Neuronal stem cell (in vitro differentiated cells): ENCODE data around the gene MMD.

Experiments
- DNase-seq: peaks from one replicate; pipeline ENCODE4 v3.0.0-alpha.2; 2013; ENCODE audit warnings: low spot score
- H2AFZ ChIP-seq: one replicate; pipeline ENCODE4 v1.6.1; 2013; ENCODE audit warnings: mild to moderate bottlenecking, low read length, inconsistent platforms
- H2AK5ac ChIP-seq: 2 replicates; pipeline ENCODE4 v1.6.1; 2013; ENCODE audit warnings: low read depth, mild to moderate bottlenecking, inconsistent platforms, low read length, moderate library complexity, mixed read lengths
- H2BK120ac ChIP-seq: 2 replicates; pipeline ENCODE4 v1.6.1; 2013; ENCODE audit warnings: low read depth, mild to moderate bottlenecking, inconsistent platforms, low read length, moderate library complexity, mixed read lengths
- H2BK12ac ChIP-seq: one replicate; pipeline ENCODE4 v1.6.1; 2013; ENCODE audit warnings: low read length, inconsistent platforms
- H2BK15ac ChIP-seq: 2 replicates; pipeline ENCODE4 v1.6.1; 2013; ENCODE audit warnings: mild to moderate bottlenecking, low read length, inconsistent platforms, mixed read lengths
- H2BK5ac ChIP-seq: one replicate; pipeline ENCODE4 v1.6.1; 2013; ENCODE audit warnings: inconsistent platforms, mild to moderate bottlenecking, low read length, moderate library complexity
- H3K14ac ChIP-seq: one replicate; pipeline ENCODE4 v1.6.1; 2013; ENCODE audit warnings: low read length, inconsistent platforms
- H3K18ac ChIP-seq: 2 replicates; pipeline ENCODE4 v1.6.1; 2013; ENCODE audit warnings: low read length, inconsistent platforms
- H3K23ac ChIP-seq: 2 replicates; pipeline ENCODE4 v1.6.1; 2013; ENCODE audit warnings: low read depth, mild to moderate bottlenecking, mixed read lengths, low read length, inconsistent platforms; ENCODE audit not compliant: poor library complexity
- H3K27ac ChIP-seq: replicated peaks from 3 replicates; pipeline ENCODE4 v1.5.1; 2013; ENCODE audit warnings: low read length, inconsistent platforms
- H3K27me3 ChIP-seq, 3 experiments: 2 replicates each; pipeline ENCODE4 v1.6.1; 2013; ENCODE audit warnings: low read length in 3 of 3, mild to moderate bottlenecking in 2 of 3, inconsistent platforms in 1 of 3, low read depth in 1 of 3, mixed read lengths in 1 of 3, moderate library complexity in 1 of 3; ENCODE audit not compliant: control insufficient read depth in 3 of 3, insufficient read depth in 3 of 3
- H3K36me3 ChIP-seq, 2 donors: replicated peaks in 1 of 2; 2 replicates each; pipeline ENCODE4 v1.6.1; 2013; ENCODE audit warnings: low read length in 2 of 2; ENCODE audit not compliant: control insufficient read depth in 2 of 2, insufficient read depth in 2 of 2
- H3K4ac ChIP-seq: 2 replicates; pipeline ENCODE4 v1.6.1; 2013; ENCODE audit warnings: inconsistent platforms, mild to moderate bottlenecking, low read length, moderate library complexity
- H3K4me1 ChIP-seq, 2 donors: 1 replicate in 1 of 2; 2 replicates in 1 of 2; pipeline ENCODE4 v1.6.1; 2013; ENCODE audit warnings: low read length in 2 of 2, low read depth in 1 of 2; ENCODE audit not compliant: control insufficient read depth in 2 of 2, insufficient read depth in 1 of 2
- H3K4me2 ChIP-seq: one replicate; pipeline ENCODE4 v1.6.1; 2013; ENCODE audit warnings: mild to moderate bottlenecking, low read length, inconsistent platforms; ENCODE audit not compliant: insufficient read depth, poor library complexity, severe bottlenecking
- H3K4me3 ChIP-seq, 2 donors: 2 replicates each; pipeline ENCODE4 v1.5.1; 2013; ENCODE audit warnings: low read length in 2 of 2, mild to moderate bottlenecking in 2 of 2, inconsistent platforms in 1 of 2, moderate library complexity in 1 of 2
- H3K79me1 ChIP-seq: one replicate; pipeline ENCODE4 v1.6.1; 2013; ENCODE audit warnings: low read depth, mild to moderate bottlenecking, inconsistent platforms, low read length, moderate library complexity
- H3K9ac ChIP-seq: one replicate; pipeline ENCODE4 v1.6.1; 2013; ENCODE audit warnings: mild to moderate bottlenecking, low read depth, low read length, inconsistent platforms; ENCODE audit not compliant: poor library complexity
- H3K9me3 ChIP-seq, 2 donors: replicated peaks in 1 of 2; 2 replicates each; pipeline versions ENCODE3 to v1.6.1; 2013; ENCODE audit warnings: low read length in 2 of 2, mild to moderate bottlenecking in 2 of 2, inconsistent platforms in 1 of 2, low read depth in 1 of 2, mixed read lengths in 1 of 2, moderate library complexity in 1 of 2; ENCODE audit not compliant: control insufficient read depth in 2 of 2, insufficient read depth in 1 of 2
- H4K8ac ChIP-seq: one replicate; pipeline ENCODE4 v1.6.1; 2013; ENCODE audit warnings: low read depth, mild to moderate bottlenecking, inconsistent platforms, low read length, moderate library complexity
- H4K91ac ChIP-seq: one replicate; pipeline ENCODE4 v1.6.1; 2013; ENCODE audit warnings: low read length, low read depth, mild to moderate bottlenecking, inconsistent platforms; ENCODE audit not compliant: poor library complexity
- WGBS, 2 donors: extraction: QIAGEN DNeasy Blood & Tissue Kit; methylation state at CpG; one replicate each; pipeline ENCODE4 v1.1.7; 2013; ENCODE audit warnings: missing lambda C conversion rate in 2 of 2, mixed read lengths in 1 of 2; ENCODE audit not compliant: insufficient read length in 2 of 2, insufficient replicate concordance in 1 of 2; ENCODE audit errors: extremely low coverage in 2 of 2; 5-methylcytosine and 5-hydroxymethylcytosine counted together

MMD gene

DNA sequence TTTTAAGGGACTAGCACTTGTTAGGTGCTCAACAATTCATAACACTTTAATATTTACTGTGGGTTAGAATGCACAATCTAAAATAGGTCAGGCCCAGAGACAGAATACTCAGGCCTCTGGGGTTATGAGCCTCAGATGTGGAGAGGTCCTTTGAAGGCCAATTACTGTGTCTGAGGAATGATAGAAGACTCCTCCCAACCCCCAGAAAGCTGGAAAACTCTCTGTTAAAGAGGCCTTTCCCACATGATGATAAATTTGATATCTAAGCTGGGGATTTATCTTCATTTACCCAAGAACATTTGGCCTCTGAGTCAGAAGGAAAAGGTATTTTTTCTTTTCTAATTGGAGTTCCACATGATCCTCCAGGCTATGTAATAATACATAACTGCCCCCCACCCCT is 41.1 kb upstream of the MMD start:
- Histone ChIP-seq H3K4me1 (peaks cover 0 to 4% of the 10 kb centered on the region in 2 donors), H3K14ac (no peak overlapping the region), H2BK12ac (no peak overlapping the region), H3K23ac (no peak overlapping the region), H2AFZ (no peak overlapping the region), H3K9ac (no peak overlapping the region), H3K79me1 (no peaks in the 10 kb centered on the region), H4K91ac (no peak overlapping the region), H2BK5ac (no peak overlapping the region), H3K18ac (no peak overlapping the region), H3K27ac (no peak overlapping the region), H3K4ac (no peak overlapping the region), H2BK120ac (no peak overlapping the region), H3K36me3 (no peaks in the 10 kb centered on the region), H4K8ac (no peak overlapping the region), H3K9me3 (peaks cover 0 to 1% of the 10 kb centered on the region in 2 donors), H2AK5ac (no peak overlapping the region), H2BK15ac (no peak overlapping the region), H3K27me3 (no peaks in the 10 kb centered on the region), H3K4me3 (no peak overlapping the region), H3K4me2 (no peak overlapping the region)
- DNase-seq, result no peak

DNA sequence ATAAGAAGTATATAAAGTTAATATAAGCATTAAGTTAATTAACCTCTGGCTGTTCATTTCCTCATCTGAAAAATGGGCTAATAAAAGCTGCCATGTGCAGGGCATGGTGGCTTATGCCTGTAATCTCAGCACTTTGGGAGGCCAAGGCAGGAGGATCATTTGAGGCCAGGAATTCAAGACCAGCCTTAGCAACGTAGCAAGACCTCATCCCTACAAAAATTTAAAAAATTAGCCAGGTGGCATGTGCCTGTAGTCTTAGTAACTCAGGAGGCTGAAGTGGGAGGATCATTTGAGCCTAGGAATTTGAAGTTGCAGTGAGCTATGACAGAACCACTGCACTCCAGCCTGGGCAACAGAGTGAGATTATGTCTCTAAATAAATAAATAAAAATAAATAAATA is 40.6 kb upstream of the MMD start:
- Histone ChIP-seq H3K4me2 (no peak overlapping the region), H3K9ac (no peak overlapping the region), H2BK12ac (no peak overlapping the region), H3K27ac (no peak overlapping the region), H4K91ac (no peak overlapping the region), H3K79me1 (no peaks in the 10 kb centered on the region), H3K23ac (no peak overlapping the region), H2BK5ac (no peak overlapping the region), H2BK15ac (no peak overlapping the region), H2AK5ac (no peak overlapping the region), H3K14ac (no peak overlapping the region), H3K36me3 (no peaks in the 10 kb centered on the region), H3K9me3 (no peaks in the 10 kb centered on the region), H3K27me3 (no peaks in the 10 kb centered on the region), H3K4ac (no peak overlapping the region), H3K4me3 (no peak overlapping the region), H3K4me1 (peaks cover 0 to 4% of the 10 kb centered on the region in 2 donors), H2BK120ac (no peak overlapping the region), H4K8ac (no peak overlapping the region), H3K18ac (no peak overlapping the region), H2AFZ (no peak overlapping the region)
- no CpG with 5 or more reads among the region's 1 CpG for WGBS, 2 donors
- no peak for DNase-seq

DNA sequence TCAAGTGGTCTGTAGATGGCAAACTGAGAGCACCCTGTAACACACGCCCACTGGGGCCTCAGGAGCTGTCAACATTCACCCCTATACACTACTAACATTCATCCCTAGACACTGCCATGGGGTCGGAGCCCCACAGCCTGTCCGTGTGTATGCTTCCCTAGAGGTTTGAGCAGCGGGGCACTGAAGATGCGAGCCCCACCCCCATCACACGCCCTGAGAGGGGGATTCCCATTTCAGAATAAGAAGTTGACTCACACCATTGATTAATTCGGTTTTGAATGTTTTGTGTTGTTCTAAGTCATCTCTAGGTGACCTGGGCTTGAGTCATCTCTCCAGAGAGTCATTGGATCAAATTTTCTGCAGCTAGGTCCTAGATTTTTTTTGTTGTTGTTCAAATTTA is 37.3 kb upstream of the MMD start:
- no peak overlapping the region for H3K14ac ChIP-seq
- H3K36me3 ChIP-seq, result no peaks in the 10 kb centered on the region
- no peak overlapping the region for H2BK12ac ChIP-seq
- no peak overlapping the region for H4K8ac ChIP-seq
- no peaks in the 10 kb centered on the region for H3K27me3 ChIP-seq
- H2BK120ac ChIP-seq, result no peak overlapping the region
- H4K91ac ChIP-seq, result no peak overlapping the region
- H3K4me1 ChIP-seq, result no peaks in the 10 kb centered on the region
- no peak overlapping the region for H2AFZ ChIP-seq
- no peak overlapping the region for H3K27ac ChIP-seq
- no peak overlapping the region for H3K4me3 ChIP-seq
- no peak overlapping the region for H3K9ac ChIP-seq
- H2BK5ac ChIP-seq, result no peak overlapping the region
- no peak for DNase-seq
- no peak overlapping the region for H2BK15ac ChIP-seq
- no peak overlapping the region for H3K4ac ChIP-seq
- no peaks in the 10 kb centered on the region for H3K9me3 ChIP-seq
- no peak overlapping the region for H3K4me2 ChIP-seq
- no CpG with 5 or more reads among the region's 7 CpGs for WGBS, 2 donors
- peak overlapping the region; percentile 51 for H3K18ac ChIP-seq
- no peaks in the 10 kb centered on the region for H3K79me1 ChIP-seq
- no peak overlapping the region for H2AK5ac ChIP-seq
- H3K23ac ChIP-seq, result no peak overlapping the region

GRCh38 chr17:55458287-55458900 is 36.8 kb upstream of the MMD start:
- no peak overlapping the region for H3K27ac ChIP-seq
- H2BK15ac ChIP-seq, result peak overlapping the region; percentile 1

More at GRCh38 chr17:55458287-55458900, 36.8 kb upstream of the MMD start:
- H3K36me3 ChIP-seq, result no peaks in the 10 kb centered on the region
- H3K9ac ChIP-seq, result no peak overlapping the region
- no peak overlapping the region for H3K4me2 ChIP-seq
- peaks cover 0 to 2% of the 10 kb centered on the region in 2 donors for H3K4me1 ChIP-seq
- H3K79me1 ChIP-seq, result no peaks in the 10 kb centered on the region
- no peak overlapping the region for H2BK12ac ChIP-seq
- no CpG with 5 or more reads among the region's 22 CpGs for WGBS, 2 donors
- DNase-seq, result no peak
- H2AFZ ChIP-seq, result no peak overlapping the region
- no peak overlapping the region for H4K8ac ChIP-seq
- H2AK5ac ChIP-seq, result no peak overlapping the region
- H3K4me3 ChIP-seq, result no peak overlapping the region
- no peak overlapping the region for H3K14ac ChIP-seq
- H2BK120ac ChIP-seq, result no peak overlapping the region
- no peaks in the 10 kb centered on the region for H3K9me3 ChIP-seq
- H3K4ac ChIP-seq, result no peak overlapping the region
- H4K91ac ChIP-seq, result no peak overlapping the region
- H3K18ac ChIP-seq, result peak overlapping the region; percentile 9
- no peaks in the 10 kb centered on the region for H3K27me3 ChIP-seq
- no peak overlapping the region for H3K23ac ChIP-seq
- no peak overlapping the region for H2BK5ac ChIP-seq
